Retina (tissue), 1 donor: ENCODE data around the gene FANCD2.
"Not testable (repeated sequence)": the region's sequence is repeated elsewhere in the genome, so short reads cannot be mapped to it uniquely, and the experiment has no call there.

Source experiments
- DNase-seq: peaks from one replicate; pipeline ENCODE4 v3.0.0-alpha.2; 2016

The FANCD2 gene

DNA sequence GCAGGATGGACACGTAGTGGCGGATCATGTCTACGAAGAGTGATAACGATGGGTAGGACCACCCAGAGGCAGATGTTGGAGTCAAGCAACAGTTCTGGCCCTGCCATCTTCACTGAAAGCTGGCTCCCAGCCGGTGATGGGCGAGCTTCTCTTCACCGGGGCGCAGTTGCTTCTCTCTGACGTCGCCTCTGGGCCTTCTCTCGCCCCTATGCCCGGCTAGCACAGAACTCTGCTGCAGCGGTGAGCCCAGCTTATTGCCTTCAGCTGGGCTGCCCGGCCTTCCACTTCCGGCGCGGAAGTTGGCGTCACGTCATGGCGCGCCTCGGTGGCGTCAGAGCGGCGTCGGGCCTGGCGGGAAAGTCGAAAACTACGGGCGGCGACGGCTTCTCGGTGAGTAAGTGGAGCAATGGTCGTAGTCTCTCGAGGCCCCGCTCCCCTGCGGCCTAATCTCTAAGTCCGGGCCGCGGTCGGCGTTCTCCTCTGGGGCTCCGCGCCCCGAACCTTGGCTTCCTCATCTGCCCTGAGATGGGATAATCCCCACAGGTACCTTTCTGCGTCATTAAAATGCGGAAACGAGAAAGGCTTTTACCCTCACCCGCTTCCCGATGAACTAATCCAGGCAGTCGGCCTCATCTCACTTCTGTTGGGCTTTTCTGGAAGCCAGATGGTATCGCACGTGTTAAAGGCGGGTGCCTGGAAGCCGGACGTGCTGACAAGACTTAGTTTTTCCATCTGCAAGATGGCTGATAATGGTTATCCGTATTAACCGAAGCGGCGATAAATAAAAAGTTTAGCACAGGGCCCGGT lies at the start of gene FANCD2:
Gene FANCD2, plus strand, starts transcription at position 354 of the 807 bp plus-strand sequence. CDS start 2,221 bp downstream, outside the sequence.
- peak; percentile 98 for DNase-seq

DNA sequence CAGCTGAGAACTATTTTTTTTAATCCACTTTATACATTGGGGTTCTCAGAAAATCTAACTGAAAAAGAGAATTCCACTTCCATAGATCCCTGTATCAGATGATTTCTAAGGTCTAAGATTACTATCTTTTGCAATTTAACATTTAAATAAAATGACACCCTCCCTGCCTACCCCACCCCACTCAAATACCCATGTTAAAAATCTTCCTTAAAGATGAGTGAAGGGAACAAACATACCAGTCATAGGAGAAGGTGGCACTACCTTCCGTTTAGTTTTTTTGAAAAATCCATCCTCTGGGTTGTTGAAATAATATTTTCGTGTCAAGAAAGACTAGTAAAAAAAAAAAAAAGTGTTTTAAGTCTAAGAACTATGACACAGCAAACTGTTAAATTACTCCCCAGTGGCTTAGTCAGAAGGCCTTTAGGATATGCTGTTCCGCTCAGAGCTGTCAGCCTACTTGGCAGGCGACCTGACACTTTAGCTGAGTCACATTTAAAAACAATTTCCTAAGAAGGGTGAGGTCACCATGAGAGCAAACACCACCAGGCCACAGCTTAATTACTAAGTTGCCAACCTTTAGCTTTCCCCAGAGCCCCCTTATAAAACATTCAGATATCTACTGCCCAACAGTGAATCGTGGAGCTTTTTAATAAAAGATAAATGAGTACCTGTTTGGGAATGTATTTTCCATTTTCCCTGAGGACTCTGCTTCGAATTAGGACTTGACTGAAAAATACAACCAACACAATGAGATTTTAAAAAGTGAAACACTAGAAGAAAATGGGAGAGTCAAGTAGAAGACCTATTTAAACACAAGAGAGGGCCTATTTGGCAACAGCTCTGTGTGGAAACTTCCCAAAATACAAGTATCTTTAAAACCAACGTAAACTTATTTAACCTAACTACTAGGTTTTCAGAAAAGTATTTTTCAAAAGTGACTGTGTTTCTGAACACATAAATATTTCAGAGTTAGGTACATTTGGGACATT lies 49.2 kb upstream of the FANCD2 start:
- DNase-seq, result no peak

DNA sequence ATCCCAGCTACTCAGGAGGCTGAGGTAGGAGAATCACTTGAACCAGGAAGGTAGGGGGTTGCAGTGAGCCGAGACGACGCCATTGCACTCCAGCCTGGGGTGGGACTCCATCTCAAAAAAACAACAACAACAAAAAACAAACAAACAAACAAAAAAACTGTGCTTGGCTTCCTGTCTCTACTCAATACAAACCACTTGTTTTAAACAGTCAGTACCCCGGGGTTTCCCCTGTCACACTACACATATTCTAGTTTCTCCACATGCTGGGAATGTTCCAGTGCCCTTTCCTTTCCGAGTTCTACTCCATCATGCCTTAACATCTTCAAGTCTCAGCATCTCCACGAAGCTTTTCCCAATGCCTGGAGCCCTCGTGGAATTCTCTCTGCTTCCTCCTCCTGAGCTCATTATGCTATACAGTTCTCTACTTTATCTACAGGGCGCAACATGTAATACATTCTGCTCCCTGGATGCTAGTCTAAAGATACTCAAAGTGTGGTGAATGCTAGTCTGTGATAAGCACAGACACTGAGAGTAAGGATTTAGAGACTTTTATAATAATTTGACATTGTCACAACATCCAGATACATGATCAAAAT lies 47.4 kb upstream of the FANCD2 start:
- DNase-seq, result no peak

- DNase-seq, result no peak
Observed at GRCh38 chr3:9980251-9980650, 46.0 kb upstream of the FANCD2 start.

GRCh38 chr3:9986230-9986725 lies 40.0 kb upstream of the FANCD2 start:
- no peak for DNase-seq

- DNase-seq, result no peak
Observed at GRCh38 chr3:9994086-9994844, 32.0 kb upstream of the FANCD2 start.

DNA sequence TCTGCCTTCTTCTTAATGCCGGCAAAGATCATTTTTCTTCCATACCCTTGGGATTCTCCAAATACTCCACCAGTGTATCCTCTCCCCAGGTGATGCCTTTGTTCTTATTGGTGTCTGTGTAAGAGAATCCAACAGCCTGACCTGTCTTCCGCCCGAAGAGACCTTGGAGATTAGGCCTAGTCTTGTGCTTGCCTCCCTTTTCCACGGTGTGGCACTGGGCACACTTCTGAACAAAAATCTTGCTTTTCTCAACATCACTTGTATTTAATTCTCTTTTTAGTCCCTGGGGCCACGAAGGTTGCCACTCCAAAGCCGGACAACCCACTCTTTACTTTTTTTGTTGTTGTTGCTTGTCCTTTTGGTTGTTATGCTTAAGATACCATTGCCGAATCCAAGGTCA lies 25.6 kb upstream of the FANCD2 start:
- DNase-seq, result no peak

DNA sequence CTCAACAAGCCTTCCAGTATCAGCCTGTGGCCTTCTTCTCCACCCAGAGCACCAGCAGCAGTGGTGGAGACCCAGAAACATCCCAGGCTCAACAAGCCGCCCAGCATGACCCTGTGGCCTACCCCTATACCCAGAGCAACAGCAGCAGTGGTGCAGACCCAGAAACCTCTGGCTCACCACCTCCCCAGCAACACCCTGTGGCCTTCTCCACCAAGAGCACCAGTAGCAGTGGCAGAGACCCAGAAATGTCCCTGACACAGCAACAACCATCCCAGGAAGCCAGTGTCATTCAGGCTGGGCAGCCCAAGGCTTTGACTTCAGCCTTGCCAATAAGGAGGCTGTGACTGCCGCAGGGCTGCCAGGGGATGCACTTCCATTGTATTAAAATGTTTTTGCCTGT lies 23.3 kb upstream of the FANCD2 start:
- no peak for DNase-seq

GRCh38 chr3:10004506-10004905 lies 21.7 kb upstream of the FANCD2 start:
- DNase-seq, result no peak

GRCh38 chr3:10004960-10005564 lies 21.2 kb upstream of the FANCD2 start:
- DNase-seq, result no peak

DNA sequence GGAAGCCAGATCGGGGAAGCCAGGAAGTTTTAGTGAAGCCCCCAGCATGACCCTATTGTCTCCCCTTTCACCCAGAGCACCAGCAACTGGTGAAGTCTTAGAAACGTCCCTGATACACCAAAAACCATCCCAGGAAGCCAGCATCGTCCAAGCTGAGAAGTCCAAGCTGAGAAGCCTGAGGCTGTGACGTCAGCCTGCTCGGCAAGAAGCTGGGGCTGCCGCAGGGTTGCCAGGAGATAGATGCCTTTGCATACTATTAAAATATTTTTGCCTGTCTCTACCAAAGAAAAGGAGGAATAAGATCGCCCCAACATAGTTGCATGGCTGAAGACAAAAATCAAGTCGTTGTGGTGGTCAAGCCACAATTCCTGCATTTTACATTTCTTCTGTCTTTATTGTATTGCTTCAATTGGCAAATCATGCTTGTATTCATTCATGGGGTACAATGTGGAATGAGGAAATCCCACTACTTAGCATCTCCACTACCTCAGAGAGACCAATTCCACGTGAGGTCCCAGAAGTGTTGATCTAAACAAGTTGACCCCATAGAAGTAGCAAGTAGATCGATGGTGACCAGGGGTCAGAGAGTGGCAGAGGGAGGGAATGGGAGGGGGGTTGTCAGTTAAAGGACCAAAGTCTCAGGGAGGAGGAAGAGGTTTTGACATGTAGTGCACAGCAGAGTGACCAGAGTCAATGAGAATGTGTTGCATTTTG lies 20.0 kb upstream of the FANCD2 start:
- DNase-seq, result no peak

GRCh38 chr3:10006762-10007090 lies 19.5 kb upstream of the FANCD2 start:
- no peak for DNase-seq

GRCh38 chr3:10007126-10007782 lies 19.0 kb upstream of the FANCD2 start:
- DNase-seq, result no peak

DNA sequence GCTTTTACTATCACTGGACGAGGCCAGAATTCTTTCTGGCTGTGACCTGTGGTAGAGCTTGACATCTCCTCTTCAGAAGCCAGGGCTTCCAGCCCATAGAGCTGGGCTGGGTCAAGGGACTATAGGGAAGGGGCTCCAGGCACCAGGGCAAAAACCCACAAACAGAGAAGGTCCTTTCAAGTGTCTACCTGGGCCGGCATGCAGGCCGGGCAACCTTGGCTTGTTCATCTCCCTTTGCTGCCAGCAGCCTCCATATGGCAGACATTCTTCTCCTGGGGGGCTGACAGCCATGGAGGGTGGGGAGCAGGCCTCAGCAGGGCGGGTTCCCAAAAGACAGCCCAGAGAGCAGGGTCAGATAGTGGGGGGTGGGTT lies 18.0 kb upstream of the FANCD2 start:
- not testable (repeated sequence) for DNase-seq

GRCh38 chr3:10008588-10009344 lies 17.5 kb upstream of the FANCD2 start:
- peak; percentile 91 for DNase-seq

DNA sequence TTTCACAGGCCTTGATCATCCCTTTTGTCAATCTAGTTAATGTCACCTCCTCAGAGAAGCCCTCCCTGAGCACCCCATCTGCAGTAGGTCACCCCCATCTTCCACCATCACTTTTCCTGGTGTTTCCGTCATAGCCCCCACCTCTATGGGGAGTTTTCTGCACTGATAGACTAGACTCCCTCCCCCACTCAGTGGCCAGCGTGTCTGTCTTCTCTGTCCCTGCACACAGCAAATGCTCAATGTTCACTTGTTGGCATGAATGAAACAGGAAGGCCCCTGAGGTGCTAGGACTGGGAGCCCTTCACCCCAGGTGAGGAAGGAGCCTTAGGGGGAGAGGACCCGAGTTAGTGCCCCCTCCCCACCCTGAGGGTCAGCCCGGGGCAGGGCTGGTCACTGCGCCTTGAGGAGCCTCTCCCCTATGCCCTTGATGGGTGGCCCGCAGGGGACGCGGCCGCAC lies 15.8 kb upstream of the FANCD2 start:
- peak; percentile 12 for DNase-seq

- DNase-seq, result peak; percentile 91
Observed at GRCh38 chr3:10010878-10011465, 15.3 kb upstream of the FANCD2 start.

DNA sequence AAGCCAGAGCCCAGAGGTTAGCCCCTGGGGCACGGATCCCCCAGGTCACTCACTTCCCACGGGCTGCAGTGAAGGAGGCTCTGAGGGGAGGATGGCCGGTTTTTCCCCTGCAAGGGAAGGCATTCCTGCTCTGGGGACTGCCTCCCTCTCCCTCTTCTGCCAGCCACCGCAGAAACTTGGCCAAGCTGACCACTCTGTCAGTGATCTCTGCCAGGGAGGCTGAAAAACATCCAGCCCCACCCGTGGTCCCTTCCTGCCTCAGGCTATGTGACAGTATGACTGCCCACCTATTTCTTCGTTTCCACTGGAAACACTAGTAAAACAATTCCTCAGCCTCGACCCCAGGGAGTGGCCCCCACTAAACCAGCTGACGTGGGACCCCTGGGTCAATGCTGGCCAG lies 14.6 kb upstream of the FANCD2 start:
- no peak for DNase-seq

DNA sequence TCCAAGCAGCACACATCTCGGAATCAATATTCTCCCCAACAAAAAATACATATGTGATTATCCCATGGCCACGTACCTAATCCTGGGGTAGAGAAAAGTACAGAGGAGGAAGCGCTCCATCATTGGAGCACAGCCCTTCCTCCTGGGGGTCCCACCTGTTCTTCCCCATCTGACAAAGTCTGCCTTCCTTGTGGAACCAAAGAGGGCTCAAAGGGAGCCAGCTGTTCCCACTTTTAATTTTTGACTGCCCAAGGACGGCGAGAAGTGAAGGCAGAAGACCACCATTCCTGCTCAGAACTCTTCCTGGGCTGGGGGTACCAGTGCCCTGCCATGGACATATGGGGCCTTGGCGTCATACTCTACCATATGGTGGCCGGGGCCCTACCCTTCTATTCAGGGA lies 14.1 kb upstream of the FANCD2 start:
- DNase-seq, result no peak
